HepG2 (cell line): ENCODE measurements around the gene FOXRED2. TPM values are rescaled to one million over a fixed set of nuclear protein-coding genes. Genes with fewer than 3 reads are reported as not detected.

ENCODE experiments used
- HNRNPK ChIP-seq: fragments of 200-400 bp; formaldehyde crosslinking; IDR thresholded peaks from 2 replicates; pipeline ENCODE4 v1.6.1; 2018; ENCODE audit warnings: low read length, low read depth, moderate library complexity, mild to moderate bottlenecking; ENCODE audit not compliant: poor library complexity, severe bottlenecking
- KAT2B ChIP-seq: fragments of 150-350 bp; IDR thresholded peaks from 2 replicates; pipeline ENCODE4 v1.6.1; 2014; ENCODE audit warnings: low read depth, low read length, borderline replicate concordance
- KLF6 ChIP-seq: IDR thresholded peaks from 2 replicates; pipeline ENCODE4 v1.8.0; 2016; ENCODE audit warnings: missing biosample characterization, missing genetic modification reagents
- MED8 ChIP-seq: sonication (generic); formaldehyde crosslinking; IDR thresholded peaks from 2 replicates; pipeline ENCODE4 v1.8.1; 2023; ENCODE audit warnings: mild to moderate bottlenecking, missing genetic modification reagents; ENCODE audit not compliant: insufficient replicate concordance
- MEIS2 ChIP-seq: sonication (generic); formaldehyde crosslinking; IDR thresholded peaks from 2 replicates; pipeline ENCODE4 v1.9.0; 2021; ENCODE audit warnings: mild to moderate bottlenecking, missing genetic modification reagents
- MXD4 ChIP-seq: IDR thresholded peaks from 2 replicates; pipeline ENCODE4 v1.6.1; 2016; ENCODE audit warnings: mild to moderate bottlenecking, missing biosample characterization, missing genetic modification reagents
- NCOA1 ChIP-seq: sonication (generic); formaldehyde crosslinking; IDR thresholded peaks from 2 replicates; pipeline ENCODE4 v1.9.0; 2021; ENCODE audit warnings: missing genetic modification reagents
- NCOR1 ChIP-seq: fragments of 200-600 bp; sonication (generic); IDR thresholded peaks from 2 replicates; pipeline ENCODE4 v1.7.0; 2017; ENCODE audit warnings: antibody characterized with exemption, low read length, borderline replicate concordance
- PHF21A ChIP-seq: sonication (generic); formaldehyde crosslinking; IDR thresholded peaks from 2 replicates; pipeline ENCODE4 v1.5.0; 2020; ENCODE audit warnings: mild to moderate bottlenecking, missing genetic modification reagents
- SMAD9 ChIP-seq: sonication (generic); formaldehyde crosslinking; IDR thresholded peaks from 2 replicates; pipeline ENCODE4 v1.5.1; 2020; ENCODE audit warnings: mild to moderate bottlenecking, missing genetic modification reagents
- TRIM24 ChIP-seq: sonication (generic); formaldehyde crosslinking; IDR thresholded peaks from 2 replicates; pipeline ENCODE4 v1.8.0; 2022; ENCODE audit warnings: mild to moderate bottlenecking, missing genetic modification reagents
- ZNF34 ChIP-seq: sonication (generic); formaldehyde crosslinking; IDR thresholded peaks from 2 replicates; pipeline ENCODE4 v1.4.0; 2020; ENCODE audit warnings: mild to moderate bottlenecking, missing genetic modification reagents, borderline replicate concordance
- ZNF432 ChIP-seq: sonication (generic); formaldehyde crosslinking; IDR thresholded peaks from 2 replicates; pipeline ENCODE4 v1.5.0; 2020; ENCODE audit warnings: missing genetic modification reagents, mild to moderate bottlenecking, borderline replicate concordance
- ZNF598 ChIP-seq: sonication (generic); formaldehyde crosslinking; IDR thresholded peaks from 2 replicates; pipeline ENCODE4 v1.5.1; 2020; ENCODE audit warnings: mild to moderate bottlenecking, missing genetic modification reagents, borderline replicate concordance
- ZNF616 ChIP-seq: sonication (generic); formaldehyde crosslinking; IDR thresholded peaks from 2 replicates; pipeline ENCODE4 v1.5.0; 2020; ENCODE audit warnings: low read depth, mild to moderate bottlenecking, missing genetic modification reagents
- ZNF777 ChIP-seq: sonication (generic); formaldehyde crosslinking; IDR thresholded peaks from 2 replicates; pipeline ENCODE4 v1.4.0; 2020; ENCODE audit warnings: missing genetic modification reagents
- ZNF782 ChIP-seq: sonication (generic); formaldehyde crosslinking; IDR thresholded peaks from 2 replicates; pipeline ENCODE4 v1.4.0; 2020; ENCODE audit warnings: missing genetic modification reagents, mild to moderate bottlenecking, borderline replicate concordance
- polyA plus RNA-seq, 8 experiments: library from polyadenylated mRNA; depleted of rRNA in 3 of 8; stranded (reverse) in 7 of 8; unstranded in 1 of 8; fragments of >200 nt; fragmentation: Illumina TruSeq in 4 of 8; extraction: Trizol in 4 of 8; gene quantifications; 2 replicates each; pipeline versions ENCODE4 v1.2.1 to v1.2.3, GENCODE V29; 2011 to 2016; ENCODE audit warnings: low read depth in 4 of 8, missing spikeins in 1 of 8, mixed read lengths in 1 of 8; ENCODE audit not compliant: insufficient read depth in 1 of 8
- total RNA-seq, 5 experiments: library from RNA; depleted of rRNA; stranded (reverse); fragments of >200 nt; fragmentation: Illumina TruSeq; extraction: Trizol; gene quantifications; 2 replicates each; pipeline ENCODE4 v1.2.3, GENCODE V29; 2016; ENCODE audit warnings: low read depth in 1 of 5
- TF ChIP-seq, protein P1 (sequence below): sonication (generic); formaldehyde crosslinking; IDR thresholded peaks from 2 replicates; pipeline ENCODE4 v1.4.0; 2020; ENCODE audit warnings: missing genetic modification reagents, mild to moderate bottlenecking, borderline replicate concordance
- TF ChIP-seq, protein P2 (sequence below): sonication (generic); formaldehyde crosslinking; IDR thresholded peaks from 2 replicates; pipeline ENCODE4 v1.5.1; 2020; ENCODE audit warnings: missing genetic modification reagents, mild to moderate bottlenecking, borderline replicate concordance
- TF ChIP-seq, protein P3 (sequence below): sonication (generic); formaldehyde crosslinking; IDR thresholded peaks from 2 replicates; pipeline ENCODE4 v1.4.0; 2020; ENCODE audit warnings: missing genetic modification reagents, mild to moderate bottlenecking, borderline replicate concordance

The FOXRED2 gene
- total and polyA plus RNA-seq, 2 of the 13 experiments (the other 11 are each of a cell fraction or from before 2014, with no cell fraction given): 9.3 to 28.1 TPM

DNA sequence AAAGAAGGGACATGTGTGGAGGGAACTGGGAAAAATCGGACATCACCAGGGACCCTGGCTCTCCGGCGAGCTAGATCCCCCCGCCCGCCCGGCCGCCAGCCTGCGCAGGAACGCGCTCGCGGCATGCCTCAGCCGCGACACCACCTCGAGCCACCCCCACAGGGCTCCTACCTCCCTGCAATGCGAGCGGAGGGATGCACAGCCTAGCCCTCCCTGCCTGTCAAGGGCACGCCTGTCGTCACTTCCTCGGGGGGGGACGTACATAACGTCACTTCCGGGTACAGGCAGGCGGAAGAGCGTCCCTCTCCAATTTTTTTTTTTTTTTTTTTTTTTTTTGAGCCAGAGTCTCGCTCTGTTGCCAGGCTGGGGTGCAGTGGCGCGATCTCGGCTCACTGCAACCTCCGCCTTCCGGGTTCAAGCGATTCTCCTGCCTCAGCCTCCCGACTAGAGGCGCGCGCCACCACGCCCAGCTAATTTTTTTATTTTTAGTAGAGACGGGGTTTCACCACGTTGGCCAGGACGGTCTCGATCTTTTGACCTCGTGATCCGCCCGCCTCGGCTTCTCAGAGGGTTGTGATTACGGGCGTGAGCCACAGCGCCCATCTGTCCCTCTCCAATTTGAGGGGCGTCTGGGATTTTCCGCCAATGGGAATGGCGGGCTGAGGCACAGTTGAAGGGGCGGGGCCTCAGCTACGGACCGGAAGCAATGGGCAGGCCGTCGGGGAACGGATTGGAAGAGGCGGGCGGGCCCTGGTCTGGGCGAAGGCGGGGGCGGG is 25.3 kb downstream of the FOXRED2 start, which contains the start of gene TXN2 (continued):
- TF ChIP-seq ZNF432 (CRISPR knock-in tag) (no peak), NCOR1 (peak; percentile 49; the same call in 1 of the 2 replicates), HNRNPK (no peak), ZNF777 (CRISPR knock-in tag) (peak; percentile 90), MEIS2 (peak; percentile 82; the same call in 1 of the 2 replicates), MXD4 (CRISPR knock-in tag) (peak; percentile 88), ZNF598 (CRISPR knock-in tag) (peak; percentile 69; the same call in 1 of the 2 replicates), MED8 (CRISPR knock-in tag) (peak; percentile 43), SMAD9 (CRISPR knock-in tag) (peak; percentile 54; the same call in 1 of the 2 replicates), ZNF782 (CRISPR knock-in tag) (no peak; the same call in 1 of the 2 replicates), KLF6 (CRISPR knock-in tag) (peak; percentile 77; the same call in 1 of the 2 replicates), ZNF616 (CRISPR knock-in tag) (no peak), KAT2B (no peak), PHF21A (CRISPR knock-in tag) (peak; percentile 79), NCOA1 (no peak), ZNF34 (CRISPR knock-in tag) (no peak), TRIM24 (CRISPR knock-in tag) (no peak)
- TF ChIP-seq, protein P1, sequence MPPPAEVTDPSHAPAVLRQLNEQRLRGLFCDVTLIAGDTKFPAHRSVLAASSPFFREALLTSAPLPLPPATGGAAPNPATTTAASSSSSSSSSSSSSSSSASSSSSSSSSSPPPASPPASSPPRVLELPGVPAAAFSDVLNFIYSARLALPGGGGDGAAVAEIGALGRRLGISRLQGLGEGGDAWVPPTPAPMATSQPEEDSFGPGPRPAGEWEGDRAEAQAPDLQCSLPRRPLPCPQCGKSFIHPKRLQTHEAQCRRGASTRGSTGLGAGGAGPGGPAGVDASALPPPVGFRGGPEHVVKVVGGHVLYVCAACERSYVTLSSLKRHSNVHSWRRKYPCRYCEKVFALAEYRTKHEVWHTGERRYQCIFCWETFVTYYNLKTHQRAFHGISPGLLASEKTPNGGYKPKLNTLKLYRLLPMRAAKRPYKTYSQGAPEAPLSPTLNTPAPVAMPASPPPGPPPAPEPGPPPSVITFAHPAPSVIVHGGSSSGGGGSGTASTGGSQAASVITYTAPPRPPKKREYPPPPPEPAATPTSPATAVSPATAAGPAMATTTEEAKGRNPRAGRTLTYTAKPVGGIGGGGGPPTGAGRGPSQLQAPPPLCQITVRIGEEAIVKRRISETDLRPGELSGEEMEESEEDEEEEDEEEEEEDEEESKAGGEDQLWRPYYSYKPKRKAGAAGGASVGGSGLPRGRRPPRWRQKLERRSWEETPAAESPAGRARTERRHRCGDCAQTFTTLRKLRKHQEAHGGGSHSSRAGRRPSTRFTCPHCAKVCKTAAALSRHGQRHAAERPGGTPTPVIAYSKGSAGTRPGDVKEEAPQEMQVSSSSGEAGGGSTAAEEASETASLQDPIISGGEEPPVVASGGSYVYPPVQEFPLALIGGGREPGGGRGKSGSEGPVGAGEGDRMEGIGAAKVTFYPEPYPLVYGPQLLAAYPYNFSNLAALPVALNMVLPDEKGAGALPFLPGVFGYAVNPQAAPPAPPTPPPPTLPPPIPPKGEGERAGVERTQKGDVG (CRISPR knock-in tag): no peak
- TF ChIP-seq, protein P2, sequence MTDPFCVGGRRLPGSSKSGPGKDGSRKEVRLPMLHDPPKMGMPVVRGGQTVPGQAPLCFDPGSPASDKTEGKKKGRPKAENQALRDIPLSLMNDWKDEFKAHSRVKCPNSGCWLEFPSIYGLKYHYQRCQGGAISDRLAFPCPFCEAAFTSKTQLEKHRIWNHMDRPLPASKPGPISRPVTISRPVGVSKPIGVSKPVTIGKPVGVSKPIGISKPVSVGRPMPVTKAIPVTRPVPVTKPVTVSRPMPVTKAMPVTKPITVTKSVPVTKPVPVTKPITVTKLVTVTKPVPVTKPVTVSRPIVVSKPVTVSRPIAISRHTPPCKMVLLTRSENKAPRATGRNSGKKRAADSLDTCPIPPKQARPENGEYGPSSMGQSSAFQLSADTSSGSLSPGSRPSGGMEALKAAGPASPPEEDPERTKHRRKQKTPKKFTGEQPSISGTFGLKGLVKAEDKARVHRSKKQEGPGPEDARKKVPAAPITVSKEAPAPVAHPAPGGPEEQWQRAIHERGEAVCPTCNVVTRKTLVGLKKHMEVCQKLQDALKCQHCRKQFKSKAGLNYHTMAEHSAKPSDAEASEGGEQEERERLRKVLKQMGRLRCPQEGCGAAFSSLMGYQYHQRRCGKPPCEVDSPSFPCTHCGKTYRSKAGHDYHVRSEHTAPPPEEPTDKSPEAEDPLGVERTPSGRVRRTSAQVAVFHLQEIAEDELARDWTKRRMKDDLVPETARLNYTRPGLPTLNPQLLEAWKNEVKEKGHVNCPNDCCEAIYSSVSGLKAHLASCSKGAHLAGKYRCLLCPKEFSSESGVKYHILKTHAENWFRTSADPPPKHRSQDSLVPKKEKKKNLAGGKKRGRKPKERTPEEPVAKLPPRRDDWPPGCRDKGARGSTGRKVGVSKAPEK: no peak
- TF ChIP-seq, protein P3, sequence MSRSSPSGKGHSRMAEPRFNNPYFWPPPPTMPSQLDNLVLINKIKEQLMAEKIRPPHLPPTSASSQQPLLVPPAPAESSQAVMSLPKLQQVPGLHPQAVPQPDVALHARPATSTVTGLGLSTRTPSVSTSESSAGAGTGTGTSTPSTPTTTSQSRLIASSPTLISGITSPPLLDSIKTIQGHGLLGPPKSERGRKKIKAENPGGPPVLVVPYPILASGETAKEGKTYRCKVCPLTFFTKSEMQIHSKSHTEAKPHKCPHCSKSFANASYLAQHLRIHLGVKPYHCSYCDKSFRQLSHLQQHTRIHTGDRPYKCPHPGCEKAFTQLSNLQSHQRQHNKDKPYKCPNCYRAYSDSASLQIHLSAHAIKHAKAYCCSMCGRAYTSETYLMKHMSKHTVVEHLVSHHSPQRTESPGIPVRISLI (CRISPR knock-in tag): peak; percentile 99
